Astrocyte of the spinal cord (primary cell): ENCODE measurements around the gene GREB1L.

Source experiments
- DNase-seq: peaks from one replicate; pipeline ENCODE4 v3.0.0; 2011; ENCODE audit warnings: low read depth, low spot score
- H3K4me3 ChIP-seq: 2 replicates; pipeline ENCODE4 v1.5.1; 2011; ENCODE audit warnings: low read depth, mild to moderate bottlenecking, low read length, moderate library complexity
- in situ Hi-C: cut with HindIII; loops from 2 replicates; pipeline ENCODE4 v1.10.0; 2017; ENCODE audit warnings: low sequenced_read_pairs
- TF ChIP-seq, protein P1 (sequence below): IDR thresholded peaks from 2 replicates; pipeline ENCODE4 v1.5.1; 2012; ENCODE audit warnings: low read depth, mild to moderate bottlenecking, low read length, inconsistent platforms

GREB1L gene

GRCh38 chr18:21441670-21442069 is 199.6 kb downstream of the GREB1L start:
- no peak overlapping the region for H3K4me3 ChIP-seq
- in situ Hi-C loops: no loop called here
- TF ChIP-seq, protein P1, sequence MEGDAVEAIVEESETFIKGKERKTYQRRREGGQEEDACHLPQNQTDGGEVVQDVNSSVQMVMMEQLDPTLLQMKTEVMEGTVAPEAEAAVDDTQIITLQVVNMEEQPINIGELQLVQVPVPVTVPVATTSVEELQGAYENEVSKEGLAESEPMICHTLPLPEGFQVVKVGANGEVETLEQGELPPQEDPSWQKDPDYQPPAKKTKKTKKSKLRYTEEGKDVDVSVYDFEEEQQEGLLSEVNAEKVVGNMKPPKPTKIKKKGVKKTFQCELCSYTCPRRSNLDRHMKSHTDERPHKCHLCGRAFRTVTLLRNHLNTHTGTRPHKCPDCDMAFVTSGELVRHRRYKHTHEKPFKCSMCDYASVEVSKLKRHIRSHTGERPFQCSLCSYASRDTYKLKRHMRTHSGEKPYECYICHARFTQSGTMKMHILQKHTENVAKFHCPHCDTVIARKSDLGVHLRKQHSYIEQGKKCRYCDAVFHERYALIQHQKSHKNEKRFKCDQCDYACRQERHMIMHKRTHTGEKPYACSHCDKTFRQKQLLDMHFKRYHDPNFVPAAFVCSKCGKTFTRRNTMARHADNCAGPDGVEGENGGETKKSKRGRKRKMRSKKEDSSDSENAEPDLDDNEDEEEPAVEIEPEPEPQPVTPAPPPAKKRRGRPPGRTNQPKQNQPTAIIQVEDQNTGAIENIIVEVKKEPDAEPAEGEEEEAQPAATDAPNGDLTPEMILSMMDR: no peak
- DNase-seq: no peak

DNA sequence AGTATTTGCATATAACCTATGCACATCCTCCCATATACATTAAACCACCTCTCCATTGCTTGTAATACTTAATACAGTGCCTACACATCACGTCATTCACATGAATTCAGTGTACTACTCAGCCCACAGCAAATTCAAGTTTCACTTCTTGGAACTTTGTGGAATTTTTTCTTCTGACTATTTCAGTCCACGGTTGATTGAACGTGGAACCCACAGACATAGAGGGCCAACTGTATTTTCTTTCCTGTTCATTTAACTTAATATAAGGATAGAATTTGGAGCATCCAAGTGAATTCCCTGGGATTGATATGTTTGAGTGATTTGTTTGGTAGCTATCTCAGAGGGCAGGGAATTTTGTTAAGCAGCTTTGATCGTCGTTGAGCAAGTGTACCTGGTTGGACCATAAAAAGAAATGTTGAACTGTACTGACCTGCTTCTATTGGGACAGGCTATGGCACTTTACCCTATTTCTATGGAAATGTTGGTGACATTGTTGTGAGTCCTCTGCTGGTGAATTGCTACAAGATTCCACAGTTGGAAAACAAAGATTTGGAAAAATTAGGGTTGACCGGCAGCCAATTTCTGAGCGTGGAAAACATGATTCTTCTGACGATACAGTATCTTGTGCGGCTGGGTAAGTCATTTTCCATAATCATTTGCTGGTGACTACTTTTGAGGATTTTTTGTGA is 201.9 kb downstream of the GREB1L start:
- no peak overlapping the region for H3K4me3 ChIP-seq
- in situ Hi-C loops: no loop called here
- DNase-seq: no peak
- TF ChIP-seq, protein P1: no peak

DNA sequence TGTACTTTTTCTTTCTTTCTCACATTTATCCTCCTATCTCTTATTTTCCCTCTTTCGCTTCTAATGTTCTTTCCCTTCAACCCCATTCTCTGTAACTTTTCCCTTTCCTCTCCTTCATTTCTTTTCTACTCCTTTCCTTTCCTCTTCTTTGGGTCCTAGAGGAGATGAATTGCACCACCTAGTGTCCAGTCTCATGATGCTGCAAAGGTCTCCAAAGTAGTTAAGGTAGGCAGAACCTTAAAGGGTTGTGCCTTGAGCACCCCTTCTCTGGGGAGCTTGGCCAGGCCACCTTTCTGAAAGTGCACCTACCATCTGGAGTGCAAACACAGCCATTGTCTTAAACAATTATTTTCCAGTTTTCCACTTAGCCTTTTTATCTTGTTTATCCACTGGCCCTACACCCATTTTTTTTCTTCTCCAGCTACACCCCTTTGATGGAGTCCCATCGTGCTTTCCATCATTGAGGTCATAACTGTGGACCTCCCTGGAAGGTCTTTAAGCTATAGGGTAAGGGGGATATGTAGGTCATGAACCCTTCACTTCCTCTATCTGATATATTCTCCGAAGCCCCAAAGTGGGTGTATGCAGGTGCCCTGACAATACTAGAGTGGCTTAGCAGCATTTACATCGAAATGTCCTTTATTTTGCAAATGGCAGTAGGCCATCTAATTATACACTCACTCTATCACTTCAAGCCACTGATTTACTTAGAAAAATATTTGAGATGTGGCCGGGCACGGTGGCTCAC is 202.6 kb downstream of the GREB1L start:
- in situ Hi-C loops: no loop called here
- DNase-seq: peak; percentile 70
- no peak overlapping the region for H3K4me3 ChIP-seq
- TF ChIP-seq, protein P1: peak; percentile 80

GRCh38 chr18:21448299-21448698 is 206.3 kb downstream of the GREB1L start:
- DNase-seq: peak; percentile 29
- in situ Hi-C loops: no loop called here
- TF ChIP-seq, protein P1: no peak
- no peak overlapping the region for H3K4me3 ChIP-seq

GRCh38 chr18:21449367-21450290 is 207.6 kb downstream of the GREB1L start:
- TF ChIP-seq, protein P1: no peak
- no peak overlapping the region for H3K4me3 ChIP-seq
- in situ Hi-C loops: no loop called here
- no peak for DNase-seq

DNA sequence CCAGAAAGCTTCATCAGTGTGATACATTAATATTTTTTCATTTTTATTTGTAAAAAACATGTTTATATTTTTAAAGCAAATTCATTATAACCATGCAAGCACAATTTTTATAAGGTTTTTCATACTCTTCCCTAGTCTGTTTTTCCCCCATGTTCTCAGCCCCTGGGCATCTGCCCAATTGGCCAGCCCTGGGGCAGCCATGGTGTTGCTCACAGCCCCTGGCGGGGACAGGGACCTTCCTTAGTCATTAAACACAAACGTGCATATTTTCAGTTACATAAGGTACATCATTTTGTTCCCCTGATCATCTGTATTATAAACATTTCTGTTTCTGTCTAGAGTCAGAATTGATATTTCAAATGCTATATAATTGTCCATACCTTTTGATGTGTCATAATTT is 208.5 kb downstream of the GREB1L start:
- H3K4me3 ChIP-seq: no peak overlapping the region
- in situ Hi-C loops: no loop called here
- no peak for DNase-seq
- TF ChIP-seq, protein P1: no peak
